Cardiac muscle cell (in vitro differentiated cells and primary cell): ENCODE measurements around the gene RAX2. TPM values are rescaled to one million over a fixed set of nuclear protein-coding genes. Genes with fewer than 3 reads are reported as not detected.

Experiments used
- DNase-seq, 2 donors: peaks; one replicate each; pipeline versions ENCODE4 v3.0.0 to v3.0.0-alpha.2; 2010 to 2017; ENCODE audit warnings: low read depth in 1 of 2, low spot score in 1 of 2
- H3K27ac ChIP-seq: fragments of 200-600 bp; sonication (generic); 2 replicates; pipeline ENCODE4 v1.5.1; 2016
- H3K27me3 ChIP-seq: fragments of 200-600 bp; sonication (generic); 2 replicates; pipeline ENCODE4 v1.6.0; 2016; ENCODE audit warnings: control low read depth
- H3K36me3 ChIP-seq: fragments of 200-600 bp; sonication (generic); 2 replicates; pipeline ENCODE4 v1.5.1; 2016; ENCODE audit warnings: control low read depth
- H3K4me1 ChIP-seq: fragments of 200-600 bp; sonication (generic); 2 replicates; pipeline ENCODE4 v1.8.1; 2017; ENCODE audit warnings: low read depth, mild to moderate bottlenecking, mixed run types
- H3K4me3 ChIP-seq: fragments of 200-600 bp; sonication (generic); 2 replicates; pipeline ENCODE4 v1.5.1; 2016; ENCODE audit warnings: mild to moderate bottlenecking
- H3K9me3 ChIP-seq: fragments of 200-600 bp; sonication (generic); 2 replicates; pipeline ENCODE4 v1.5.1; 2017; ENCODE audit warnings: low read depth, mild to moderate bottlenecking, control low read depth
- CTCF ChIP-seq: IDR thresholded peaks from 2 replicates; pipeline ENCODE4 v1.5.1; 2012; ENCODE audit warnings: low read depth, mild to moderate bottlenecking, low read length
- polyA plus RNA-seq: library from polyadenylated mRNA; unstranded; fragments of >200 nt; fragmentation: Nextera tagmentation; extraction: Ambion mirVana; gene quantifications from 2 replicates; pipeline ENCODE4 v1.2.1, GENCODE V29; 2016
- total RNA-seq: library from RNA; depleted of rRNA; stranded (reverse); fragments of >200 nt; gene quantifications from 2 replicates; pipeline ENCODE4 v1.2.3, GENCODE V29; 2016

RAX2 gene
- total RNA-seq (not detected in 2 replicates), polyA plus RNA-seq (not detected in 2 replicates)

DNA sequence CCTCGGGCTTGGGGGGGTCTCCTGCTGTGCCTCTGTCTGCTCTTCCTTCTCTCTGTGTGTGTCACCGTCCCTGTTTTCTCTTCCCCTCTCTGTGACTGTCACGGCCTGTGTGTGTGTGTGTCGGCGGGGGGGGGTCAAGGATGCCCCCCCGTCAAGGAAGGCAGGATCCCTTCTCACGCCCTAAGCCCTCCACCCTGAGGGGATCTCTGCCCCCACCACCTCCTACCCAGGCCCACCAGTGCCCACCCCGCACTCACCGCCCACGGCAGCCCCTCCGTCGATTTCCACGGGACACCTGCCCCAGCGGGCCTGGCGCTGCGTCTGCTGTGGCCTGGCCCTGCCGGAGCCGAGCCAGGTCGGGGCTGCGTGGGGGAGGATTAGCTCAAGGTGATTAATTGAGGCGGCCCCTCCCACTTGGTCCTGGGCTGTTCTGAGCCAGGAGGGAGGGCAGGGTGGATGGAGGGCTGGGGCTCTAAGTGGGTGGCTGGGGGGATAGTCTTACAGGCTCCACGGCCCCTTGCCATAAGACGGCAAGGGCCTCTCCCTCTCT is at the start of gene RAX2:
Gene RAX2, minus strand, starts transcription at position 323 of the 550 bp plus-strand sequence. CDS start 486 bp downstream, outside the sequence.
- H3K27ac ChIP-seq = no peak within 1 kb of the TSS
- DNase-seq = no peak
- no peaks in the 10 kb centered on the region for H3K36me3 ChIP-seq
- H3K27me3 ChIP-seq = no peaks in the 10 kb centered on the region
- no peak for TF ChIP-seq CTCF
- no peaks in the 10 kb centered on the region for H3K9me3 ChIP-seq
- no peaks in the 10 kb centered on the region for H3K4me1 ChIP-seq
- H3K4me3 ChIP-seq = no peak within 1 kb of the TSS

DNA sequence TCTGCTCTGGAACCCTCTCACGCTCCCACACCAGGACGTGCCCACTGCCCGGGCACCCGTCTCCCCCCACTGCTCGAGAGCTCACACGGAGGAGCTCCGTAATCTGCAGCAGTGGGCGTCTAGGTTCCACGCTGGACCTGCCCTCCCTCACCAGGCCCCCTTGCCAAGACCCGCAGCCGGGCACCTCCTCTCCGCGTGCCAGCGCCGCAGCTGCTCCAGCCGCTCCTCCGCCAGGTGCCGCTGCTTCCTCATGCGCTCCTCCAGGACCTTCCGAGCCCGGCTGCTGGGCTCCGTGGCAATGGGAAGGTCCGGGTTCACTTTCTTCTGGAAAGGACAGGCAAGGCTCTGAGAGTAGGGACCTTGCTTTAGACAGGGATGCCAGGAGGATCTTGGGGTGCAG is 49.1 kb upstream of the RAX2 start:
- Histone ChIP-seq H3K9me3 (no peaks in the 10 kb centered on the region), H3K4me1 (peaks cover 4% of the 10 kb centered on the region), H3K27ac (no peak overlapping the region), H3K27me3 (no peaks in the 10 kb centered on the region), H3K4me3 (no peak overlapping the region), H3K36me3 (no peaks in the 10 kb centered on the region)
- DNase-seq = no peak
- no peak for TF ChIP-seq CTCF

GRCh38 chr19:3819989-3820388 is 48.0 kb upstream of the RAX2 start:
- Histone ChIP-seq H3K36me3 (no peaks in the 10 kb centered on the region), H3K4me3 (no peak overlapping the region), H3K27me3 (no peaks in the 10 kb centered on the region), H3K4me1 (peaks cover 4% of the 10 kb centered on the region), H3K27ac (no peak overlapping the region), H3K9me3 (no peaks in the 10 kb centered on the region)
- no peak for TF ChIP-seq CTCF
- DNase-seq = no peak

- peaks cover 4% of the 10 kb centered on the region for H3K4me1 ChIP-seq
- no peaks in the 10 kb centered on the region for H3K36me3 ChIP-seq
- no peaks in the 10 kb centered on the region for H3K9me3 ChIP-seq
- no peak overlapping the region for H3K27ac ChIP-seq
- H3K4me3 ChIP-seq = no peak overlapping the region
- no peaks in the 10 kb centered on the region for H3K27me3 ChIP-seq
- no peak for DNase-seq
- no peak for TF ChIP-seq CTCF
Measured at GRCh38 chr19:3818918-3819317, 46.9 kb upstream of the RAX2 start.

- no peaks in the 10 kb centered on the region for H3K36me3 ChIP-seq
- H3K4me3 ChIP-seq = no peak overlapping the region
- no peaks in the 10 kb centered on the region for H3K9me3 ChIP-seq
- peaks cover 4% of the 10 kb centered on the region for H3K4me1 ChIP-seq
- H3K27me3 ChIP-seq = no peaks in the 10 kb centered on the region
- no peak overlapping the region for H3K27ac ChIP-seq
- TF ChIP-seq CTCF = no peak
- DNase-seq = peak in 1 of 2 donors; percentile 16
Measured at GRCh38 chr19:3818466-3818865, 46.4 kb upstream of the RAX2 start.

GRCh38 chr19:3817761-3818160 is 45.7 kb upstream of the RAX2 start:
- no peak overlapping the region for H3K27ac ChIP-seq
- DNase-seq = no peak
- TF ChIP-seq CTCF = no peak

More at GRCh38 chr19:3817761-3818160, 45.7 kb upstream of the RAX2 start:
- Histone ChIP-seq H3K27me3 (no peaks in the 10 kb centered on the region), H3K36me3 (no peaks in the 10 kb centered on the region), H3K4me1 (peaks cover 4% of the 10 kb centered on the region), H3K9me3 (no peaks in the 10 kb centered on the region), H3K4me3 (no peak overlapping the region)
